Effector CD4-positive, alpha-beta T cell (primary cell): ENCODE results near the gene P3R3URF. TPM values are rescaled to one million over a fixed set of nuclear protein-coding genes. Genes with fewer than 3 reads are reported as not detected.
"Not testable (repeated sequence)": the region's sequence is repeated elsewhere in the genome, so short reads cannot be mapped to it uniquely, and the experiment has no call there.

Experiments
- DNase-seq: peaks from one replicate; pipeline ENCODE4 v3.0.0-alpha.2; 2020
- total RNA-seq: gene quantifications from one replicate; lab custom pipeline; 2026; lab: John Stamatoyannopoulos, UW

The P3R3URF gene
- not detected for total RNA-seq

DNA sequence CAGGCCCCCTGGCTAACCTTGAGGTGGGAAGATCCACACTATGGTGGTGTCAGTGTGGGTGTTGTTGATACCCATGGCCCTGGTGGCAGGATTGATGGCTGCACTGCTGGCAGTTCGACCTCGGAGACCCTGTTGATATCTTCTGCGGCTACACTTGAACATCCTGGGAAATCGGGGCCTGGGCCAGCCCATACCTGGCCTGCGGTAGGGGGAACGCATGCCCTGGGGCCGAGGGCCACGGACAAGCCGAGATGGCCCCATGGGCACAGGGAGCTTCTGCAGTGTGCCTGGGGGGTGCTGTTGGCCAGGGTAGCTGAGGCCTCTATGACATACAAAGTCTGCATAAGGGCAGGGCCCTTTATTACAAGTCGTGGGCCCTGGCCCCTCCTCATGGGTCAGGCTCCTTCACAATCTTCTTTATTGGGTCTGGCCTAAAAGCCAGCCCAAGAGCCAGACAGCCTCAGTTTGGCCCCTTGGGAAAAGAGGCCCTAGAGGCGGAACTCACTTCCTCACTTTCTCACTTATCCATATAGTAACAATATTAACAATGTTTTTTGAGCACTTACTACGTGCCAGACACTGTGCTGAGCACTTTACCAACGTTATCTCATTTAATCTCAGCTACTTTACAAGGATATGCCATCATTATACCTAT is at the start of gene P3R3URF:
Gene P3R3URF, minus strand, starts transcription at position 278 of the 655 bp plus-strand sequence. Its CDS starts 17 bp downstream, at position 261.
- no peak for DNase-seq

DNA sequence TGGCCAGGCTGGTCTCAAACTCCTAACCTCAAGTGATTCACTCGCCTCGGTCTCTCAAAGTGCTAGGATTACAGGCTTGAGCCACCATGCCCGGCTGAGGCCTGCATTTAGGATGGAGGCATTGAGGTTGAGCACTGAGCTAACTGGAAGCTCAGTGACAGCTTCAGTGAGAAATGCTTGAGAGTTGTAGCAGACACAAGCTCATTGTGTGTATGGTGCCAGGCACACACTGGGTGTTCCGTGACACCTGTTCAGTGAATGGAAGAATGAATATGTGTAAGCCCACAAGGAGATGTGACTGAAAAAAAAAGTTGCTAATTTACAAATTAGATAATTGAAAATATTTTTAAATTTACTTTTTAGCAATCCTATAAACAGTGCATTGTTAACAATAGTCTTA is 48.7 kb upstream of the P3R3URF start:
- DNase-seq, result no peak

DNA sequence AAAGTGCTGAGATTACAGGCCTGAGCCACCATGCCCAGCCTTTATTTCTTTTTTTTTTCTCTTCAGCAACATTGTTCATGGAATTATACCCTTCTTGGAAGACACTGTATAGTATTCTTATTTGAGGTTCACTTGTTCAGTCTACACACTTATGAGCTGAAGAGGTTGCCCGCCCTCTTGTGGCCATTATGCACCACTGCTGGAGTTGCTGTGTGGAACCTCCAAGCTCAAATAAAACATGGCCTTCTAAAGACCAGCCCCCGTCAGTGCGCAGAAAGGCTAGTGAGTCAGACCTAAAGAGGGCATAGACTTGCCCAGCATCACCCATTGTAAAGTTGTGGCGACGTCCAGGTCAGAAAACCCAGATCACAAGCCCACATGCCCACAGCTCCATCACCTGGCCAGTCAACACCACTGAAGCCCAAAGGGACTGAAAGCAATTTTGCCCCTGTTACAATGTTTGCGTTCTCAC is 47.2 kb upstream of the P3R3URF start:
- DNase-seq, result peak; percentile 33

DNA sequence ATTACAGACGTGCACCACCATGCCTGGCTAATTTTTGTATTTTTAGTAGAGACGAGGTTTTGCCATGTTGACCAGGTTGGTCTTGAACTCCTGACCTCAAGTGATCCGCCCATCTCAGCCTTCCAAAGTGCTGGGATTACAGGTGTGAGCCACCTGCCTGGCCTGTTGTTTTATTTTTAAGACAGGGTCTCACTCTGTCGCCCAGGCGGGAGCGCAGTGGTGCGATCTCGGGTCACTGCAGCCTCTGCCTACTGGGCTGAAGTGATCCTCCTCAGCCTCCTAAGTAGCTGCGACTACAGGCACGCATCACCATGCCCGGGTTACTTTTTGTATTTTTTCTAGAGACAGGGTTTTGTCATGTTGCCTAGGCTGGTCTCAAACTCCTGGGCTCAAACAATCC is 46.8 kb upstream of the P3R3URF start:
- not testable (repeated sequence) for DNase-seq

DNA sequence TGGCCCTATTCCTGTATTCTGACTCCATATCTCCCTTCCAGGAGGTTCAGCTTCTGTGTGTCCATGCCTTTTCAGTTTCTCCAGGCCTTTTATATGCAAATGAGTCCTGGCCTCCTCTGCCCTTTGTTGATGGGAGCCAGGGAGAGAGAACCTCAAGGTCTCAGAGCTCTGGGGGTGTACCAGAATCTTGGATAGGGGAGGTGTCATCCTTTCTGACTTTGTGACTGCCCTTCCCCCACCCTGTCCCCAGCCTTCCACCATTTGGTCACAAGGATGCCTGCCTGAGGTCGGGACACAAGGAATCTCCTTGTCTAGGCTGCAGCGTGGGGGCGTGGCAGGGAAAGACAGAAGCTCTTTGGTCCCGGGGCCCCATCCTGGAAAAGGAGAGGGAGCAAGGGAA is 45.5 kb upstream of the P3R3URF start:
- DNase-seq, result no peak

DNA sequence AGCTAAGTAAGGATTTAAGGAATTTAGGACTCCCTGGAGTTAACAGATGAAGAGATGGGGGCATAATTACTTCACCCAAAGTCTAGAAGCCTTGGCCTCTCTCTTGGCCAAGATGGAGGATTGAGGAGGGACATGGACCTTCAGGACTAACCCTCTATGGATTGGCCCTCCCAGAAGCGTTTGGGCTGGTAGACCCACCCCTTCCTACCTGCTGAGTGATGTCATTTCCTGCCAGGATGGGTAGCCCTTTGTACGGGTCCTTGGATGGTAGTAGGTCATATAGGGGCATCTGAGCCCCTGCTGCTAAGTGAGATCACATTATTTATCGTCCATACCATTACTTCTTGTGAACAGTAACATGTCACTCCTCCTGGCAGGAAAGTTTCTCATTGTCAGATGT is 44.5 kb upstream of the P3R3URF start:
- DNase-seq, result no peak

DNA sequence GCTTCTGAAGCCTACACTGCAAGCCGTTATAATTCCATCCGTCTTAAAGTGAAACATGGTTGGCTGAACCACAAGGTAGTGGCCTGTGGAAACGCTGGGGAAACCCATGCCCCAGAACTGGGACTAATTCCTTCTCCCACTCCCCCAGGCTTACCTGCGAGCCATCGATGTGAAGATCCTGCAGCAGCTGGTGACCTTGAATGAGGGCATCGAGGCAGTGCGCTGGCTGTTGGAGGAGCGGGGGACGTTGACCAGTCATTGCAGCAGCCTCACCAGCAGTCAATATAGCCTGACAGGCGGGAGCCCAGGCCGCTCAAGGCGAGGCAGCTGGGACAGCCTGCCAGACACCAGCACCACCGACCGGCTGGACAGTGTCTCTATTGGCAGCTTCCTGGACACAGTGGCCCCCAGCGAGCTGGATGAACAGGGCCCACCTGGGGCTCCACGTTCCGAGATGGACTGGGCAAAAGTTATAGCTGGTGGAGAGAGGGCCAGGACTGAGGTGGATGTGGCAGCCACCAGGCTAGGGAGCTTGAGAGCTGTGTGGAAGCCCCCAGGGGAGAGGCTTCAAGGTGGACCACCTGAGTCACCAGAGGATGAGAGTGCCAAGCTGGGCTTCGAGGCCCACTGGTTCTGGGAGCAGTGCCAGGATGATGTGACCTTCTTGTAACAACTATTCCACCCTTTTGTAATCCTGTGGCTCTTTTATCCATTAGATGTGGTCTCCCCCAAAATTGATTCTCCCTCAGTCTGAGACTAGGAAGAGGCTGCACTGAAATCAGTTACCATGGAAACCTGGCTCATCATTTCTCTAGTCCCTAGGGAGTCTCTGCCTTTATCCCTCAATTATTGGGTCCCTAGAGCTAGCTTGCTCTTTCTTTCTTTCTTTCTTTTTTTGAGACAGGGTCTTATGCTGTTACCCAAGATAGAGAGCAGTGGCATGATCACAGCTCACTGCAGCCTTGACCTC is 43.5 kb upstream of the P3R3URF start:
- no peak for DNase-seq

DNA sequence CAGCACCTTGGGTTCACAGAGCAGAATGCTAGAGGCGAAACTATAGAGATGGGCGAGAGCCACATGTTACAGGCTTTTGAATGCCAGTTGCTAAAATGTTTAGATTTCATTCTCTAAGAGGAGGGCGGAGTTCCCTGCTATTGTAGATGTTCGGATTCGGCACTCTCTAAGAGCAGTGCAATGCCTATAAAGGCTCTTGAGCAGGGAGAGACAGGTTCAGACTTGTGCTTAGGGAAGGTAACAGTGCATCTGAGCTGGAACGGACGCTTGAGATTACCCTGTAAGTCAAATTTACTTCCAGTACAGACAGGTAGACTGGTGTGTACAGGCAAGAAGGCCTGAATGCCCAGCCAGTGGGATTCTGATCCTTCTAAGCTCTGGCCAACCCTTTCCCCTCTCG is 42.2 kb upstream of the P3R3URF start:
- DNase-seq, result no peak

DNA sequence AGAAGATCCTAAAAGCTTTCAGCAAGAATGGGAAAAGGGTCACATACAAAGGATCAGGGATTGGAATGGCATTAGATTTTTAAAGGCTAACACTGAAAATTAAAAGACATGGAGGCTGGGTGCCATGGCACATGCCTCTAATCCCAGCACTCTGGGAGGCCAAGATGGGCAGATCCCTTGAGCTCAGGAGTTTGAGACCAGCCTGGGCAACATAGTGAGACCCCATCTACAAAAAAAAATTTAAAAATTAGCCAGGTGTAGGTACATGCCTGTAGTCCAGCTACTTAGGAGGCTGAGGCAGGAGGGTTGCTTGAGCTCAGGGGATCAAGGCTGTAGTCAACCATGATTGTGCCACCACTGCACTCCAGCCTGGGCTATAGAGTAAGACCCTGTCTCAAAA is 39.2 kb upstream of the P3R3URF start:
- DNase-seq, result no peak

DNA sequence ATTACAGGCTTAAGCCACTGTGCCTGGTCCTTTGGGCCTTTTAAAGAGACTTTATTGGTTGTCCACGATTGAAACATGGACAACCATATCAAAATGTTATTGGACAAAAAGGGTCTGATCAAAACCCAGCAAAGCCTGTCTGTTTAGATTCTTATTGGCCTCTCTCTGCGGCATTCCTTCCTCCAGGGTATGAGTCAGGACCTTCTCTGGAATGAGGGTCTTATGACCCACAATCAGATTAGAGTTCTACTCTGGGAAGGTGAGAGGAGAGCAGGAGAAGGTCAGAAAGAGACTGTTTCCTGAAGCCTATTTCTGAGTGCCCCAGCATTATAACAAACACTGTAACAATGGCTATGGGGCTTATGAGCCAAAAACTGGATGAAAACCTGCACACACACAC is 34.8 kb upstream of the P3R3URF start:
- DNase-seq, result no peak

DNA sequence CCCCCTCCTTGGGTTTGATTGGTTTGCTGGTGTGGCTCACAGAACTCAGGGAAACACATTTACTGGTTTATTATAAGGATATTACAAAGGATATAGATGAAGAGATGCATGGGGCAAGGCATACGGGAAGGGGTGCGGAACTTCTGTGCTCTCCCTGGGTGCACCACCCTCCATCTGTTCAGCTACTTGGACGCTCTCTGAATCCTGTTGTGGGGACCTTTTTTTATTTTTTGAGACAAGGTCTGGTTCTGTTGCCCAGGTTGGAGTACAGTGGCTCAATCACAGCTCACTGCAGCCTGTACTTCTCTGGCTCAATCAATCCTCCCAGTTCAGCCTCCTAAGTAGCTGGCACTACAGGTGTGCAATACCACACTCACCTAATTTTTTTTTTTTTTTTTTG is 34.3 kb upstream of the P3R3URF start:
- DNase-seq, result no peak

DNA sequence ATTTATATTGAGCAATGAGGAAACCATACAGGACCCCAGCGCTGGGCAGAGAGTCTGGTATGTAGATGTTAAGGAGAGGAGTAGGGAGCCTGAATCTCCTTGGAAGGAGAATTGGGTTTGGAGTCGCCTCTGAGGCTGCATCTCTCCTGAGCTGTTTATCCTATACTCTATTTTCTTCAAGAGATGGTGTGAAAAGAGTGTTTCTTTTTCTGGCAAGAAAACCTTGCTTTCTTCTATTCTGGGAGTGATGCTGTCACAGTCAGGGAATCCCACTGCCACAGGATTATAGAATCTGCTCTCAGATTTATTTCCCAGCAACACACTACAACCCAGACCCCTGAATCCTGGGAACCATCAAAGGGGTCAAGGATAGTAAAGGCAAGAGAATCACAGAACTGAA is 30.1 kb upstream of the P3R3URF start:
- DNase-seq, result no peak

DNA sequence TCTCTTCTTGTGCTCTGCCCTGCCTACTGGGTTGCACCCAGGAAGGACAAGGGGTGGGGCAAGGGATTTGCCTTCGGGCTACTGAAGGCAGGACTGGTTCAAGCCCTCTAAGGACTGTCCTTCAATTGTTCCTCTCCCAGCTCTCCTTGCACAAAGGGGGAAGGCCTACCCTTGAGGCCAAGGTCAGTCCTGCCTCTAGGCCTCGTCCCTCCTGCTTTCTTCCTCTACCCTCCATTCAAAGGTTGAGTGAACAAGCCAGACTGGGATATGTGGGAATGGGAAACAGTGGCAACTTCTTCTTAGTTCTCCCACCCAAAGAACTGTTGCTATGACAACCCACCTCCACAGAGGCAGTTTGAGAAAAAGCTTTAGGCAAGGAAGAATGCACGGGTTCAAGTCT is 29.5 kb upstream of the P3R3URF start:
- no peak for DNase-seq

DNA sequence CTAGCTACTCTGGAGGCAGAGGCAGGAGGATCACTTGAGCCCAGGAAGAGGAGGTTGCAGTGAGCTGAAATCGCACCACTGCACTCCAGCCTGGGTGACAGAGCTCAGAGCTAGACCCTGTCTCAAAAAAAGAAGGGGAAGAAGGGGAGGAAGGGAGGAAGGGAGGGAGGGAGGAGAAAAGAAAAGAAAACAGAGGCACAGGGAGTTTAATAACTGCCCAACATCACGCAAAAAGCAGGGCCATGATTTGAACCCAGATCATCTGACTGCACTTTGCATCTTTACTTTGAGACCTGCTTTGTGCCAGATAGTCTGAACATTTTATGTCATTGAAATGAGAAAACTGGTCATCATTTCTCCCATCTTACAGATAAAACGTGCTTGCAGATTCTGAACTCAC is 28.9 kb upstream of the P3R3URF start:
- no peak for DNase-seq

DNA sequence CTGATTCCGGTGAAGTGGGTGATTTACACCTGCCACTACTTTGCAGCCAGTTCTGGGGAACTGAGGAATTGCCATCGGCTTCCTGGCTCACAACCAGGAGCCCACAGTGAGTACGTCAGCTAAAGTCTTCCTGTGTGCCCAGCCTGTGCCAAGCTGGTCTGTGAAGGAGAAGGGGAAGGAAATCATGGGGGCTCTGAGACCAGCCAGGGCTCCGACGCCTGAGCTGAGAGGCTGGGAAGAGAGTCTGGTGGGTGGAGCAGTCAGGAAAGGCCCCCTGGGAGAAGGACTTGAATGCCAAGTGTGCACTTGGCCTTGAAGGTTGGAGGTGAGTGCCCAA is 28.1 kb upstream of the P3R3URF start:
- DNase-seq, result no peak

DNA sequence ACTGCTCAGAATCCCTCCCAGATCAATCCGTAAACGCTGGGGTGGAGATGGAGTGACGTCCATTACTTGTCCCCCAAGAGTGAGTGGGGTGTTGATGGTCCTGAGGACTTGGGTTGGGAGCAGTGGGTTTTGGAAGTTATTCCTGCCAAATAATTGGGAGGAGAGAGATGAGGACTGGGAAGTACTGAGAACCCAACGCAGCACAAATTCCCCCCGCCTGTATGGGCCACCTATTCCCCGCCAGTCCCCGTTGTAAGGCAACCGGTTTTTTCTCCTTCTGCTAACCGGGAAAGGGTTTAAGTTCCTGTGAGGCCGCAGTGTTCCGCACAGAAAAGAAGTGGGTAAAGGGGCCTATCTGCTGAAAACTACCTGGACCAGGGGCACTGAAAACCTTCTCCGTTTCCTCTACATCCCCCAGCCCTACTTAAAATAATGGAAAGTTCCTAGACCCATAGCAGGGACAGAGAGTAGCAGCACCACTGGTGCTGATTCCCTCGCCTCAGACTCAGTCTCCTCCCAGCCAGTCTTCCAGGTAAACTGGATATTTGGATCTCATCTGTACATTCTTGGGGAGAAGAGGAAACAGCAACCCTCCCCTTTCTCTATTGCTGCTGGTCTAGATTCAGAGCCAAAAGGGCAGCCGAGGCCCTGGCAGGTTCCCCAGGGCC is 27.6 kb upstream of the P3R3URF start:
- DNase-seq, result no peak

DNA sequence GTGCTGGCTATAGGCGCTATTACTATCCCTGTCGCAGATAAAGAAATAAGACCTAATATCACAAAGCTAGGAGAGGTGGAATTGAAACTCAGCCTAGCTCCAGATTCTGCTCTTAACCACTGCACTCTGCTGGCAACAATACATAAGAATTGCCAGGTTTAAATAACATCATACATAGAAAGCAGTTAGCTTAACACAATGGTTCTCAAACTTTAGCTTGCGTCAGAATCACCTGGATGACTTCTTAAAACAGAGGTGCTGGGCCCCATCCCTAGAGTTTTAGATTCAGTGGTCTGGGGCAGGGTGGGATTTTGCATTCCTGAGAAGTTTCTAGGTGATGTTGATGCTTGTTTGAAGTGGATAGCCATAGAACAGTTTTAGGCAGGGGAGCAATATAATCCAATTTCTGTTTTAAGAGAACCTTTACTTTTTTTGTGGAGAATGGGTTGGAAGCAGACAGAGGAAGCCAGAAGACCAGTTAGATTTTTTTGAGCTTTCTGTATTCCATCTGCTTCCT is 23.0 kb upstream of the P3R3URF start:
- DNase-seq, result no peak

DNA sequence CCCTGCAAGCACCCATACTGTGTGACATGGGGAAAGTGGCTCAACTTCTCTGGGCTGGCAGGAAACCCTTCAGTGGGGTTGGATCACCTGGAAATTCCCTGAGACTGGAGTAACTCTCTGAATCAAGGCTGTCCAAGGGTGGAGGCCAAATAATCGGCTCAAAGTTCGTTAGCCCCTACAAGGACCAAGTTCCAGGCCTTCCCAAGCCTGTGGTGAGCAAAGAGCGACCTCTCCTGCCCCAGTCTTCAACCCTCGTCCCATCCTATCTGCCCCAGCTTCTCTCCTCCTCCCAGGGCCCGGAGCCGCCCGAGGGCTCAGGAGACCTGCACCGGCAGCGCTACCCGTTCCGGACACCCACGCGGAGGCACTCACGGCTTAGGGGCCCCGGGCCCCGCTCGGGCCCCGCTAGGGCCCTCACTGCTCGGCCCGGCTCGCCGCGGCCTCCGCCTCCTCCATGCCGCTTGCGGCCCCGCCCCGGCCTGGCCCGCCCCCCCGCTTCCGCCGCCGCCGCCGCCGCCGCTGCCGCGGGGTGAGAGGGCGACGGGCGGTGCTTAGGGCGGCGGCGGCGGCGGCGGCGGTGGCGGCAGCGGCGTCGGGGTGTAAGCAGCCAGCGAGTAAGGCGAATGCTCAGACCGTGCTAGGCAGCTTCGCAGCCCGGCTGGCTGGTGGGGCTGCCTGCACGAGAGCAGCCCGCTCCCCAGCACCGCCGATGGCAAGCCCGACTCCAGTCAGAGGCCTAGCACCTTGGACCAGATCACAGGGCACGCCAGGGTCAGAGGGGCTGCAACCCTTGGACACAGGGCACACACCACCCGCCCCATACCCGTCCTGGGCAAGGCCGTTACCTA is 21.9 kb upstream of the P3R3URF start, which contains the start of gene POMGNT1:
Gene POMGNT1, minus strand, starts transcription at position 471 of the 848 bp plus-strand sequence. CDS start 613 bp downstream, outside the sequence.
- DNase-seq, result peak; percentile 58

DNA sequence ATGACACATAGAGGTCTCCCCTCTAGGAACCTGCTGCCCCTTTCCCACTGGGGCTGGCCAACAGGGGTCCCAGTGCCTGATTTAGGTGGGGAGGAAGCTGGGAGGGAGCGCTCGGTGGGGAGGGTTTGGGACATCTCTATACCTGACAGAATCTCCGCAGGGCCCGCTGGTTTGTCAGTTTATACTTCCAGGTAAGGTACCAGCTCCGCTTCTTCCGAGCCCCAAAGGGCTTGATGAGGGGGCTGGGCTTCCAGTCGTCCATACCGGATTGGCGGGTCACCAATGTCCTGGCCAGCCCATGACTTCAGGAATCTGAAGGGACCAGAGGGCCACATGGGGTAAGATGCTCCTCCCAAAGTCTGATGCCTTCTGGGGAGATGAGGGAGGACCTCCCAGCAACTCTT is 21.3 kb upstream of the P3R3URF start:
- DNase-seq, result no peak

DNA sequence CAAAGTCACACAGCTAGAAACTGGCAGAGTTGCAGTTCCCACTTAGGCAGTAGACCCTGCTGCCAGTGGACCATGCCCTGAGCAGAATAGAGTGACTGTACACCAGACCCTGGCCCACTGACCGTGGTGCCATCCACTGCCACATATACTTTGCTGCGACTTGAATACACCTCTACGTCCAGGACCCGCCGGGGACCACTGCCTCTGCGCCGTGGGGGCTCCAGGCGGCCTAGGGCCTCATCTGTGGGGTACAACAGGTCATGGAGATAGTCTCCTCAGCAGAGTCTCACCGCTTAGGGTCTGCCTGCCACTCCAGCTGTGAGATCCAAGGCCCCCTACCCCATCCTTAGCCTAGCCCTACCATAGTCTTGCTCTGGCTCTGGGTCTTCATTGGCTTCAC is 20.3 kb upstream of the P3R3URF start:
- DNase-seq, result no peak

DNA sequence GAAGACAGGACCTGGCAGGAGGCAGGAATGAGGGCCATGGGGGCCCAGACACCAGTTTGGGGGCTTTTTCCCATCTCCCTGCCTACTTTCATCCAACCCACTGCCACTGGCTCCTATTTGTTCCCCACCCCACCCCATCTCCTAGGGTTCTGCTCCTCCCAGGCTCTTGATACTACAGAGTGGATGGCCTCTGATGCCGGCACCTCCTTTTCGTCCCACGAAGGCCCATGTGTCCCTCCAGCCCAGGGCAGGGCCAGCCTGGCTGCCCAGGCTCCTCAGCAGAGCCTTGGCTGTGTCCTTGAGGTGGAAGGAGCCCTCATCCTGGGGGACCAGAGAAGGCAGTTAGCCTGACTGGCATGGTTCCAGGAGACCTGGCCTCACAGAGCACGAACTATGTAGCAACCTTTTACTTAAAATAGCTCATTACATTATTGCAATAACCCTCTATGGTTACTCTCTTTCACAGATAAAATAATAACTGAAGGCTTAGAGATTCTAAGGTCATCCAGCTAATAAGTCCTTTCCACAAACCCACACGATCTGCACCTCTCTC is 18.4 kb upstream of the P3R3URF start:
- DNase-seq, result no peak
